Nephron (organoid): ENCODE results near the gene MPPE1.

Experiments
- H3K27ac Mint-ChIP-seq, 3 experiments: 2 replicates each; pipeline ENCODE4 v1.8.0; 2020; ENCODE audit warnings: mixed read lengths in 3 of 3, mild to moderate bottlenecking in 2 of 3, moderate library complexity in 1 of 3
- H3K27me3 Mint-ChIP-seq: 2 replicates; pipeline ENCODE4 v1.8.0; 2021; ENCODE audit warnings: low read depth, mild to moderate bottlenecking, moderate library complexity, mixed read lengths
- H3K36me3 Mint-ChIP-seq: 2 replicates; pipeline ENCODE4 v1.8.0; 2020; ENCODE audit warnings: low read depth, mixed read lengths
- H3K4me1 Mint-ChIP-seq: 2 replicates; pipeline ENCODE4 v1.8.0; 2020; ENCODE audit warnings: mixed read lengths
- H3K4me3 Mint-ChIP-seq, 3 experiments: 2 replicates each; pipeline ENCODE4 v1.8.0; 2020; ENCODE audit warnings: mild to moderate bottlenecking in 3 of 3, mixed read lengths in 3 of 3, moderate library complexity in 2 of 3
- H3K9me3 Mint-ChIP-seq: 2 replicates; pipeline ENCODE4 v1.8.0; 2020; ENCODE audit warnings: mixed read lengths
- TF ChIP-seq, protein P1 (sequence below), 3 experiments: fragments of 200-600 bp; sonication (generic); IDR thresholded peaks; one replicate each; pipeline ENCODE4 v1.5.0; 2021; ENCODE audit warnings: antibody characterized with exemption in 3 of 3; ENCODE audit not compliant: unreplicated experiment in 3 of 3

Gene MPPE1

GRCh38 chr18:11872479-11873136 is 35.5 kb downstream of the MPPE1 start:
- Mint-ChIP-seq H3K27ac (no peak overlapping the region), H3K36me3 (peaks cover 20% of the 10 kb centered on the region), H3K9me3 (no peaks in the 10 kb centered on the region), H3K4me3 (no peak overlapping the region), H3K4me1 (no peaks in the 10 kb centered on the region), H3K27me3 (no peaks in the 10 kb centered on the region)
- TF ChIP-seq, protein P1, sequence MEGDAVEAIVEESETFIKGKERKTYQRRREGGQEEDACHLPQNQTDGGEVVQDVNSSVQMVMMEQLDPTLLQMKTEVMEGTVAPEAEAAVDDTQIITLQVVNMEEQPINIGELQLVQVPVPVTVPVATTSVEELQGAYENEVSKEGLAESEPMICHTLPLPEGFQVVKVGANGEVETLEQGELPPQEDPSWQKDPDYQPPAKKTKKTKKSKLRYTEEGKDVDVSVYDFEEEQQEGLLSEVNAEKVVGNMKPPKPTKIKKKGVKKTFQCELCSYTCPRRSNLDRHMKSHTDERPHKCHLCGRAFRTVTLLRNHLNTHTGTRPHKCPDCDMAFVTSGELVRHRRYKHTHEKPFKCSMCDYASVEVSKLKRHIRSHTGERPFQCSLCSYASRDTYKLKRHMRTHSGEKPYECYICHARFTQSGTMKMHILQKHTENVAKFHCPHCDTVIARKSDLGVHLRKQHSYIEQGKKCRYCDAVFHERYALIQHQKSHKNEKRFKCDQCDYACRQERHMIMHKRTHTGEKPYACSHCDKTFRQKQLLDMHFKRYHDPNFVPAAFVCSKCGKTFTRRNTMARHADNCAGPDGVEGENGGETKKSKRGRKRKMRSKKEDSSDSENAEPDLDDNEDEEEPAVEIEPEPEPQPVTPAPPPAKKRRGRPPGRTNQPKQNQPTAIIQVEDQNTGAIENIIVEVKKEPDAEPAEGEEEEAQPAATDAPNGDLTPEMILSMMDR (IDR thresholded peaks at IDR 0.05; ENCODE audit: unreplicated experiment in 3 of 3) = peak; percentile 14 to 31 (median 25)

DNA sequence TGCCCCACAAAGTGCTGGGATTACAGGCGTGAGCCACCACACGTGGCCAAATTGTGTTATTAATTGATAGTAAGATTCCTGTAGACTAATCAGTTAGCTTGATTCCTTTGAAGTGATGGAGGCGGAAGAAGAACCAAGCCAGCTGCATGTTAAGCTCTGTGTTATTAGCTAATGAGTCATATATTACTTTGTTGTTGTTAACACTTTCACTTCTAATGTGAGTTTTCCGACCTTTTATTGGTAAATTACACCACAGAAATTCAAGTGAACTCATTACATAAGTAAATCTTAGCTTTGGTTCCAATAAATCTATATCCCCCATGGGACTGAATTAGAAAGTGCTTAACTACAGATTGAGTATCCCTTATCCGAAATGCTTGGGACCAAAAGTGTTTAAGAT is 36.6 kb downstream of the MPPE1 start:
- H3K4me1 Mint-ChIP-seq = no peaks in the 10 kb centered on the region
- H3K36me3 Mint-ChIP-seq = peaks cover 16% of the 10 kb centered on the region
- H3K27me3 Mint-ChIP-seq = no peaks in the 10 kb centered on the region
- H3K9me3 Mint-ChIP-seq = no peaks in the 10 kb centered on the region
- TF ChIP-seq, protein P1 (IDR thresholded peaks at IDR 0.05; ENCODE audit: unreplicated experiment in 3 of 3) = no peak
- H3K4me3 Mint-ChIP-seq = no peak overlapping the region
- no peak overlapping the region for H3K27ac Mint-ChIP-seq

- H3K36me3 Mint-ChIP-seq = peaks cover 3% of the 10 kb centered on the region
These were observed 39.9 kb downstream of the MPPE1 start for GRCh38 chr18:11868230-11868629.

GRCh38 chr18:11866764-11867163 is 41.4 kb downstream of the MPPE1 start:
- peak overlapping the region in 1 of 3 experiments; percentile 23 for H3K27ac Mint-ChIP-seq
- TF ChIP-seq, protein P1 (IDR thresholded peaks at IDR 0.05; ENCODE audit: unreplicated experiment in 3 of 3) = no peak
- H3K4me3 Mint-ChIP-seq = no peak overlapping the region
- H3K27me3 Mint-ChIP-seq = no peaks in the 10 kb centered on the region
- H3K36me3 Mint-ChIP-seq = peaks cover 3% of the 10 kb centered on the region
- no peaks in the 10 kb centered on the region for H3K9me3 Mint-ChIP-seq
- no peaks in the 10 kb centered on the region for H3K4me1 Mint-ChIP-seq

More at GRCh38 chr18:11868230-11868629, 39.9 kb downstream of the MPPE1 start:
- H3K4me3 Mint-ChIP-seq = no peak overlapping the region
- H3K27ac Mint-ChIP-seq = no peak overlapping the region
- no peaks in the 10 kb centered on the region for H3K4me1 Mint-ChIP-seq
- H3K9me3 Mint-ChIP-seq = no peaks in the 10 kb centered on the region
- TF ChIP-seq, protein P1 (IDR thresholded peaks at IDR 0.05; ENCODE audit: unreplicated experiment in 3 of 3) = no peak
- H3K27me3 Mint-ChIP-seq = no peaks in the 10 kb centered on the region

DNA sequence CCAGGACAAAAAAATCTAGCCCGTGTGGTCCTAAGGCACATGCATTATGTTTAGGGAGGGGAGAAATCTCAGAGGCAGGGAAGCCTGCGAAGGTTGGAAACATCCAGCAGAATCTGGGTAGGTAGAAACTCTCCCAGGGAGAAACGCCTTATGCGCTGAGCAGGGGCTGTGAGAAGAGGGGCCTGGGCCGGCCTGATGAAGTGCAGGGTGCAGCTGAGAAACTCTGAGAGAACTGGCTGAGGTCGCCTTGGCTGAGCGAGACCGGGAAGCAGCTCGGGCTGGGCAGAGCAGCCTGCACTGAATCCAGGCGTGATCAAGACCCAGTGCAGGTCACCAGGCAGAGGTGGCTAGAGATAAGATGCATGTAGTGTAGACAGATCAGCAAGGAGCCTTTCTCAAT is 41.8 kb downstream of the MPPE1 start:
- Mint-ChIP-seq H3K9me3 (no peaks in the 10 kb centered on the region), H3K4me1 (no peaks in the 10 kb centered on the region), H3K27me3 (no peaks in the 10 kb centered on the region), H3K4me3 (no peak overlapping the region), H3K36me3 (peaks cover 3% of the 10 kb centered on the region), H3K27ac (peak overlapping the region in 1 of 3 experiments; percentile 23)
- TF ChIP-seq, protein P1 (IDR thresholded peaks at IDR 0.05; ENCODE audit: unreplicated experiment in 3 of 3) = no peak

DNA sequence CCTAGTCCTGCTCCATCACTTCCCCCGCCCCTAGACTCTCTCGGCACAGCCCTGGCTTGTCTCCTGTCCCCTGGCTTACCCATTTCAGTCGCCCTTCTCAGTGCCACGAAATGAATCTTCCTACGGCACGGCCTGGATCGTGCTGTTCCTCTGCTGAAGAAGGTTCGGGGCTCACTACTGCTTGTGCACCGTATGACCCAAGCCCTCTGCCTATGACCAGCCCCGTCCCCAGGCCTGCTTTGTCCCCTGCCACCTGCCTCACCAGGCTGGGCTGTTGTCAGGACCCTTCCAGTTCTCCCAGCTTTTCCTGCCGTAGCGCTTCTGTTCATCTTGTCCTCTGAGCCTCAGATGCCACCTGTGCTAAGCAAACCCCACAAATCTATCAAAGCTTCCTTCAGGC is 43.0 kb downstream of the MPPE1 start:
- H3K4me1 Mint-ChIP-seq = peaks cover 4% of the 10 kb centered on the region
- no peaks in the 10 kb centered on the region for H3K9me3 Mint-ChIP-seq
- no peak overlapping the region for H3K27ac Mint-ChIP-seq
- H3K27me3 Mint-ChIP-seq = no peaks in the 10 kb centered on the region
- no peak overlapping the region for H3K4me3 Mint-ChIP-seq
- TF ChIP-seq, protein P1 (IDR thresholded peaks at IDR 0.05; ENCODE audit: unreplicated experiment in 3 of 3) = no peak
- peaks cover 3% of the 10 kb centered on the region for H3K36me3 Mint-ChIP-seq
